ENCODE data around the gene PCSK1.
"Not testable (repeated sequence)": the region's sequence is repeated elsewhere in the genome, so short reads cannot be mapped to it uniquely, and the experiment has no call there.

PCSK1 gene

DNA sequence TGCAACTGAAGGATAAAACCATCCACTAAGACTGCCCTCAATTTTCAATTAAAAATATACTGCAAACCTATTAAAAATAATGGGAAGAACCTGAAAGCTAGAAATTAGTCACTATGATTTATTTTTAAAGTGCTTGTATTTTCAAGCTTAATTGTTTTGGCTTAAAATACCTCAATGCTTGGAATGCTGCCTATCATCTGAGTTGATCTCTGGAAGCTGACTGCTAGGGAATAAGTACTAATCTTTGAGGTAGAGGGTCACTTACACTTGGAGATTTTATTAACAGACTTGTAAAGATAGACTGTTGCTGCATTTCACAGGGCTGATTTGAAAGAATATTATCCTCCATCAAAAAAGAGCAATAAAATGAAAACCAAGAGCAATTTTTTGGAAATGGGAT lies 6.2 kb downstream of the PCSK1 start:
- DNase-seq (ENCODE audit: low read depth) = no peak

DNA sequence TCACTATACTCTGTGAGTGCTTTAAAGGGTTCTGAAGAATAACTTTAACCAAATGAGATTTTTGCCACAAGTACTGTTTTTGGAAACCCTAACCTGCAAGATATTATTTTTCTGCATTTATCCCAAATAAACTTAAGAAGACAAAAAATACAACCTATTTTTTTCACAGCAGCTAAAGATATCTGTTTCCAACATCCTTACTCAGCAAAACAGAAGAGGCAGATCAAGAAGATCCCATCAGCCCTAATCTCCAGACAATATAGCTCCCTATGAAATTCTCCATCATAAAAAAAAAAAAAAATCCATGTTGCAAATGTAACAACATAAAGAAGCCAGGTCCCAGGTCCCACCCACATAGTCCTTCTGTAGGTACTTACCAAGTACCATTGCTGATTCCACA lies 7.6 kb downstream of the PCSK1 start:
- no peak for DNase-seq (ENCODE audit: low read depth)

DNA sequence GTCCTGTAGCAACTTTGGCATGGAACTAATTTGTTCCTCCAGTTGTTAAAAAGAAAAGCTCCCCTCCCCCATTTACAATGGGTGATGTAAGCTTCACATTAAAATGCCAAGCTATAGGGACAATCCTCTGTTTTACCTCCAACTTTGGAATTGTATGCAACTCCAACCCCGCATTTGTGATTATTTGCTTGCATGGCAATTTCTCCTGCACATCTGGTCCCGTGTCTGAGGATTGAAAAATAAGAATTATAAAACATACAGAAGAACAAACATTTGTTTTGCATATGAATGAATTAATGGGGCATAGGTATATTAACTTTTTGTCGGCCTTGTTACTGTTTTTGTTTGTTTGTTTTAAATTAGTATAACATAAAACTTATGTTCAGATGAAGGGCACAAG lies 17.2 kb downstream of the PCSK1 start:
- DNase-seq (ENCODE audit: low read depth) = no peak

DNA sequence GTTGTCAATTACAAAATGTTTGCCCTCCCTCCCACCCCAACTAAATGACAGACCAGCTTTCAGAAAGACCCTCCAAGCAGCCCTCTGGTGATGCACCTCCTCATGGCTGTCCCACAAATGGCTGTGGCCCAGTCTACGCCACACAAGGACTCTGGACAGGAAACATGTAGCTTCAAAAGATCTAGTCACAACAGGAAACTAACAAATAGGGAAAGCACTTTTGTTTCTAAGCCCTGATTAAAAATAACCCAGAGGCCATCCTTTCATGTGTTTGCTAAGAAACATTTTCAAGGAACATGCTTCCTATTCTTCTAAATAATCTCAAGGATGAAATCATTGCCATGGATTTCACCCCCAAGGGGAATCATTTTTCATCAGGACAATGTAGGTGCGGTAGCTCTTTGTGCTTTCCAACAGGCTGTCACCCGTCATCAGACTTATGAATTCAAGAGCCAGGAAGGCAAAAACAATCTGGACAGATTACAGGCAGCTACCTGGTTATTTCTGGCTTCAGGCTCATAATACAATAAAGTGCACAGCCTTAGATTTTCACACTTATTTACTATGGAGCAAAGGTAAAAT lies 20.1 kb downstream of the PCSK1 start:
- no peak for DNase-seq (ENCODE audit: low read depth)

DNA sequence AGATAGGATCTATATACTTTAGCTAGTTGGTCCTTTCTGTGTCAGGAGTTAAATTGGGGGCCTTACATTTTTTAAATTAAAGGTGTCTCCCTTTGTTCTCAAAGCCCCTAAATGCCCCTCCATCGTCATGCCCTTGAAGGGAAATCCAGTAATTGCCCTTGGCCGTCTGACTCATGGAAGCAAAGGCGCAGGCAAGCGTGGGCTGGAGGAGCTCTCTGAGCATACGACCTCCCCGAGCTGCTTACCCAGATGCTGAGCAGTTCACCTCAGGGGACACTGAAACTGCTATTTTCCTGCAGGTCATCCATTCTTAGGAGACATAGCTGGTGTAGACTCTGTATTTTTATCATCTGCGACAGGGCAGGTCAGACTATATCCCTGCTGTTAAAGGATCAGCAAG lies 23.0 kb downstream of the PCSK1 start:
- no peak for DNase-seq (ENCODE audit: low read depth)

DNA sequence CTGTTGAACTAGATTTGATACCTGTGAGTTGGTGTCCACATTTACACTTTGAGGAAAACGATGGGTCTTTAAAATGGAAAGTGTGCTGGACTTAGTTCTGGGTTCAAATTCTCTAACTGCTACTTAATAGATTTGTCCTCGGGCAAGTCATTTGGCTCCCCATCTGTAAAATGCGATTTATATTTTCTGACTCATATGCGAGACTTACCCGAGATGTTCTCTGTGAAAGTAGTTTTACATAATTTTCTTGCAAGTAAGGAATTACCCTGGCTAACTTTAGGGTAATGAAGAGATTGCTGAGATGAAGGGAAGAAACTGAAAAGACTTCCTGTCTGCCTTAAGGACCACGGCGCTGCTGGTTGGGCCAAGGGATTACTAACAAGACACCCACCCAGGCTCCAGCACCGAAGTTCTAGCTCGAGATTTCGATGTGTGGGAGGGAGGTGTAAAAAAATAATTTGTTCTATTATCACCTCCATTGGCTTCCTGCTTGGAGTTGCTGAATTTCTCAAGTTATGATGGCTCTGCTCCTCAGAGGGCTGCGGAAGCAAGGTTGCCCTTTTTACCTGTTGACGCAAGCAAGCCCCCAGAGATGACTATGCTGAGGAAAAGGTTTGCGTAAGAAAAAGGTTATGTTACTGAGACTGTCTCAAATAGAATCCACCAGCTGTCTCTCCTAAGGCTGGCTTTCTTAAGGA lies 24.1 kb downstream of the PCSK1 start:
- no peak for DNase-seq (ENCODE audit: low read depth)

DNA sequence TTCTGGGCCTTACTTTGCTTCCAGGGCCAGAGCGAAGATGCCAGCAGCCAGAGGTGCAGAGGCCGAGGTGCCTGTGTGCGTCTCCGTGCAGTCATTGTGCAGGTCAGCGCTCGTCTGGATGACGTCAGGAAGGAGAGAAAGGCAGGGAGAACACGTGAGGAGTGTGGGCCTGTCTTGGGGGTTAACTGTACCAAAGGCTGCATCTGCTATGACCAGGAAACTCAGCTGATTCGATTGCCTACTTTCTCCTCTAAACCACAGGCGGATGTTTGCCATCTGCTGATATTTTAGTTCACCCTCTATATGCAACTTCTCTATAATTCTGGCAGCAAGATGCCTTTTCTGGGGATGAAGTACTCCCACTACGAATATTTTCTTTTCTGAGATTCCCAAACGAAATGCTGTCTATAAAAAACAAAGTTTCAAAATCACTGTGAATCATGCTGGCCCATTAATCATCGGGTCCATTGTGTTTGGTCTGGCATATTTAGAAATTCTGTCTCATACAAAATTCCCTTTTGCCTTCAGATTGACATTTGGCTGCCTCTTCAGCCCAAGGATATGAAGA lies 24.8 kb downstream of the PCSK1 start:
- DNase-seq (ENCODE audit: low read depth) = peak; percentile 87

DNA sequence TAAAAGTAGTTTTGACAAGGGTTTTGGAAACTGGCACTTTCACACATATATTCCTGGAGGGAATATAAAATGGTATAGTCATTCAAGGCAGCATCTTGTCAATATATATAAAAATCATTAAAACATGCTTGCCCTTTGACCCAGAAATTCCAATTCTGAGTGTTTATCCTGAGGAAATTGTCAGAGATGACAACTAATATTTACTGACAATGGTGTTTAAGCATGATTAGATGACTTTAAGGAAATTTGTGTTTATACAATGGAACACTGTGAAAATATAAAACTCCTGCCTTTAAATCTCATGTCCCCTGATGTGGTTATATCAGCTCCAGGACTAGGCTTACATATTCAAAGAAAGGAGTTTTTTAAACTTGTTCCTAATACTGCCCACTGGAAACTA lies 25.6 kb downstream of the PCSK1 start:
- DNase-seq (ENCODE audit: low read depth) = no peak

DNA sequence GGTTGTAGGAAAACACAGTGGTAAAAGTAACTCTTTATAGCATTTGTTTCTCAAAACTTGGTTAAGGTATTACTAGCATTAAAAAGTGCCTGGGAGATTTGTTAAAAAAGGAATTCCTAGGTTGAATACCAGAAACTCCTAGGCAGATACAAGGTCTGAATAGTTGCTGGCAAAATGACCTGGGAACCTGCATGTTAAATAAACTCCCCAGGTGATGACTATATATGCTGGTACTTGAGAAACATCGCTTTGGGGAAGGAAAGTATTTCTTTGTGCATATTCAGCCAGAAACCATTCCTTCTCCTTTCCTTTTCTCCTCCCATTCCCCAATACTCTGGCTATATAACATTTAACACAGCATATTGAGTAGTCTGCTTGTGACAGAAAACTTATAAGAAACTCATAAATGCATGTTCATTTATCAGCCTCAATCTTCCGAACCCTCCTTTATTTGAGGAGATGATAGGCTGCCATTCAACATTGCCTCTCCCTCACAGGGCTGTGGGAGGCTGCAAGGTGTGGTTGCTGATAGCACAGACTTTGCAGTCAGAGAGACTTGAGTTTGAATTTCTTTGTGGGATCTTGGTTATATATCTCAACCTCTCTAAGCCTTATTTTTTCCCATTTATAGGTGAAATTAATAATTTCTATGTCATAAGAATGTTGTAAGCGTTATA lies 28.7 kb downstream of the PCSK1 start:
- no peak for DNase-seq (ENCODE audit: low read depth)

DNA sequence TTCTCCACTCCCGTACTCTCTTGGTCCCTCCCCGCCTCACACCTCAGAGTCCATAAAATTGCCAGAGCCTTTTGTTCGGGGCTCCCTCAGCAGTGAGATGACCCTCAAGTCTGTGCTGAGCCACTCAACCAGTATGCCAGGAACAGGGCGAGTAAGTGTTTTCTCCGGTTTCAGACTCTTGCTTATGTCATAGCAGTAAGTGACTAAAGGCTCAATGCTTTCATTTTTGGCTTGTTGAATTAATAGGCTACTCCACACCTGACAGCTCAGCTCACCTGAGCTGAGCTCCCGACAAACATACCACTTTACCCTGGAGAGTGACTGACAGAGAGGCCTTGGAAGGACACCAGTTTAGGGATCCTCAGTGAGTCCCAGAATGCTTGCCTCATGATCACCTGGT lies 30.5 kb downstream of the PCSK1 start:
- DNase-seq (ENCODE audit: low read depth) = no peak

DNA sequence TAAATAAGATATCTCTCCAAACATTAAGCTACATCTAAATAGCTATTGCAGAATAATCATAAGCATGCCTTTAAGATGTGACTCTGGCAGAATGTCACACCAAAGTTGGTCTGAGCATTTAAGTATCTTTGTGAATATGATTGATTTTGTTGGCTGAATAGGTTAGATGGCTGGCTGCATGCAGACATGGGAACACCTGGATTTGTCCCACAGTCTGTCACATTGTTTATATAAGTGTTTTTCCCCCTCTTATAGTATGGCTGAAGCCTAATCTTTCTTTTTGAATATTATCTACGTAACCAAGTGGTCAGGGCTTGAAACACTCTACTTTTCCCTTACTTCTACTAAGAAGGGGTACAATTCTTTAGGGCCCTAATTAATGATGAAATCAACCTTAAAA lies 36.2 kb downstream of the PCSK1 start:
- DNase-seq (ENCODE audit: low read depth) = no peak

DNA sequence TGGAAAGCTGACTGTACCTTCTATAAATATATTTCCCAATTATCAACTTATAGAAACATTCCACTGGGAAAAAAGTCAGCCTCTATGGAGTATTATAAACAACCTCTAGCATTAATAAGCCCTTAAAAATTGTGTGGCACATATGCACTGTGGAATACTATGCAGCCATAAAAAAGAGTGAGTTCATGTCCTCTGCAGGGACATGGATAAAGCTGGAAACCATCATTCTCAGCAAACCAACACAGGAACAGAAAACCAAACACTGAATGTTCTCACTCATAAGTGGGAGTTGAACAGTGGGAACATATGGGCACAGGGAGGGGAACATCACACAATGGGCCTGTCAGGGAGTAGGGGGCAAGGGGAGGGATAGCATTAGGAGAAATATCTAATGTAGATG lies 37.8 kb downstream of the PCSK1 start:
- DNase-seq (ENCODE audit: low read depth) = not testable (repeated sequence)

DNA sequence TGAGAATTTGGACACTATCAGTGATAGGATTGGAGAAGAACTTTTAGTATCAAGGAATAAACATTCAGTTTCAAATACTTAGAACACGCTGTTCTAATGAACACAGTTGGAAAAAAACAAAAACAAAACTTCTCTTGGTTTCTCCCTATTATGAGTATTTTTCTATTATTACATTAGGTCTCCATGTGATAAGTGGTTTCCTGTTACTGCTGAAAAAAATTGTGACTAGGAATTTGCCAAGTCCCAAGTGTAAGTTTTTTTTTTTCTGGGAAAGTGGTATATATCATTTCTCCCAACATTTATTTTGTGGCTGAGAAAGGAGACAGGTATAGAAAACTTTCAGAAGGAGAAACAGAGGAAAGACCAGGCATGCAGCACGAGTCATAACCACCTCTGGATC lies 41.1 kb downstream of the PCSK1 start:
- no peak for DNase-seq (ENCODE audit: low read depth)

DNA sequence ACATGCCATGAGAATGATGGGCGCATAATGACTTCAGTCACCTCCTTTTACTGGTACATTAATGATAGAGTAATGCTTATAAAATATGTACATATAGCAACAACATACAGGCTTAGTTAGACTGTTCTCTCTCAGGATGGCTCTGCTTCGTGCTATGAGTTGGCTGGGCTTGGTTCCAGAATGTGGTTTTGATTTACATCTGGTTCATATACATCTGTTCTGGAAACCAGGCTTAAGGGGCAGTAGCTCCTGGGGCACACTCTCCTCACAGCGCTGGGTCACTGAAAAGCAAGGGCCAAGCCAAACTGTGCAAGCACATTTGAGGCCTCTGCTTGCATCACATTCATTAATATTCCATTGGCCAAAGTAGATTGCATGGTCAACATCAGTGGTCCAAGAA lies 44.9 kb downstream of the PCSK1 start:
- peak; percentile 64 for DNase-seq (ENCODE audit: low read depth)

DNA sequence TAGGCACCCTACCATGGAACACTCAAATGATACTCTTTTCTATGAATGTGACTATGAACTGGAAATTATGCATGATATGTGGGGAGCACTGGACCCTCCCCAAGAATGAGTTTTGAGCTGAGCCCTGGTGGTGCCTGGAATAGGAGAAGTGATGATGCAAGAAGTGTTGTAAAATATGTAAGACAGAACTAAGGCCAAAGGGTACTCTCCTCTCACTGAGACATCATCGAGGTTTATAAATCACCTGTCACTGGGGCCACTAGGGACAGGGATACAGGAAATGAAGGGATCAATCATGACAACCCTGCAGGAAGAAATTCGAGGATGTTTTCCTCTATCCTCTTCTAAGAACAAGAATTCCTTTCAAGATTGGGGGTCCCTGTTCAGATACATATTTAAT lies 45.4 kb downstream of the PCSK1 start:
- no peak for DNase-seq (ENCODE audit: low read depth)

DNA sequence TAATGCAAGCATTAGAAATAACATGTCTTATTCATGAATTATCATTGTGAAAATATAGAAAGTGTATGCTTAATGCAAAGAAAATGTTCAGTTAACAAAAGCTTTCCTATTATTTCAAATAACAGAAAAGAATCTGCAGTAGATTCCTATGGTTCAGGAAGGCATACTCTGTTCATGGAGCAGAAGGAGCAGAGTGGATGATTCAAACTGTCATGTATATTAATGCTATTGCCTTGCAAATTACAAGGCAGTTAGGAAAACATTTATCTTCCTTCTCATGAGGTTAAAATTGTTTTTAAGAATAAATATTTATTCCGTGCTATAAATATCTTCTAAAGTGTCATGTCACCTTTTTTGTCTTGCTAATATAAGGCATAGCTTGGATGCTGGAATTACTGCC lies 47.5 kb downstream of the PCSK1 start:
- DNase-seq (ENCODE audit: low read depth) = no peak

DNA sequence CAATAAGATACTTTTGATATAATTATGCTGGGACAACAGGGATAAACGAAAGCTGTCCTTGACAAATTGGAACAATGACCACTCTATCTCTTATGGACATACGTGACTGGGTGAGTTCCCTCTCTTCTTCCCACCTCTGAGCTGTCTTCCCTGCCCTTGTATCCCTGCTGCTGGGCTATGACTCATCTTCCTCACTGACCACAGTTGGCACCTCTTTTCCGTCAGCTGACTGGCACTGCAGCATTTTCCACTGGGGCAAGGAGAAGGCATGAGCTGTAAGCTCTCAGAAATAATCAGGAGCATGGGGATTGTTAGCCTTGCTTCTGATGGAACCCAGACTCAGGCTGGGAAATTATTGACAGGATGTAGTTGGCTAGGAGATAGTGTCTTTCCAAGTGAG lies 48.7 kb downstream of the PCSK1 start:
- peak; percentile 74 for DNase-seq (ENCODE audit: low read depth)

DNA sequence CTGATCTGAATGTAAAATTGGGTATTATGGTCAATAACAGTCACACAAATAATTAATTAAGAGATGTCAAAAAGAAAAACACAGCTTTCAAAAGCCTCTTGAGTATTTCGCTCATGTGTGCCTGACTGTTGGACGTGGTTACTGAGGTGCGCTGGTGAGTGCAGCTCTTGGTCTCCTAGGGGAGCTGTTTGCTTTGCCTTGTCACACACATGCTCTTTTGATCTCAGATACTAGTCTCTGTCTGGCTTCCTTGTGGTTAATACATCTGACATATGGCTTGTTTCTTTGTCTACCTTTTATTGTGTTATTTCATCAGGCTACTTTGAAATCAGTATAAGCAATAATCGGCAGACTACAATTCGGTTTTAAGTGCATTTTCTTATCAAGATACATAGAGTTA lies 51.5 kb downstream of the PCSK1 start:
- DNase-seq (ENCODE audit: low read depth) = no peak

DNA sequence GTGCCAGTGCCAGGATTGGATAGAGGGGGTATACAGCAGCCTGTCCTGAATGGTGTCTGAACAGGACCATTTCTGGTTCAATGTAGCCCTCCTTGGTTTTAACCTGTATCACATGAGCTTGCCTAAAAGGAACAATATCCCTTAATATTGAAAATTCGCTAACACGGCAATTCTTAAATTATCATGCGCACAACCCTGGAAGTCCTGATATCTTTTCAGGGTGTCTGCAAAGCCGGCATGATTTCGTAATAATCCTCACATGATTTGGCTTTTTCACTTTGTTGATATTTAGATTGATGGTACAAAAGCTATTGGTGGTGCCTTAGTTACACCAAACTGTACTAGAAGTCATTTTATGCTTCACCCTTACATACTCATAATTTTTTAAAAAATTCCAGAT lies 53.2 kb downstream of the PCSK1 start:
- DNase-seq (ENCODE audit: low read depth) = no peak

DNA sequence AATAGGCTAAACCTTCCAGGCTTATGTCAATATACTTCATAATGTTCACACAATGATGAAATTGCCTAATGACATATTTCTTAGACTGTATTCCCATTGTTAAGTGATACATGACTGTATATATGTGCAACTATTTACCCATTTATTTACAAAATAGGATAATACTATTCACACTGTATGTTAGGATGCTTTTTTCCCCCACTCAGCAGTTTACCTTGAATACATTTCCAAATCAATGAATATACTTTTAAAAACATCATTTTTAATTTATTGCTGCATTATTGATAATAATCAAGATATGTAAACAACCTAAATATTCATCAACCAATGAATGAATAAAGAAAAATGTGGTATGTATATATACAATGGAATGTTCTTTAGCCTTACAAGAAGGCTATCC lies 55.5 kb downstream of the PCSK1 start:
- DNase-seq (ENCODE audit: low read depth) = no peak

DNA sequence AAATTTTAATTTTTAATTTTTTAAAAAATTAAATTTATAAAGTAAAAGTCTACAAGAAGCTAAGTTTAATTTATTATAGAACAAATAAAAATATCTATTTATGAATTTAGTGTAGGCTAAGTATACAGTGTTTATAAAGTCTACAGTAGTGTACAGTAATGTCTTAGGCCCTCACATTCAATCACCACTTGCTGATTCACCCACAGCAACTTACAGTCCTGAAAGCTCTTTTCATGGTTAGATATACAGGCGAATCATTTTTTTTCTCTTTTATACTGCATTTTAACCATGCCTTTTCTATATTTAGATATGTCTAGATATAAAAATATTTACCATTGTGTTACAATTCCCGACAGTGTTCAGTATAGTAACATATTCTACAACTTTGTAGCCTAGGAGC lies 55.9 kb downstream of the PCSK1 start:
- no peak for DNase-seq (ENCODE audit: low read depth)

DNA sequence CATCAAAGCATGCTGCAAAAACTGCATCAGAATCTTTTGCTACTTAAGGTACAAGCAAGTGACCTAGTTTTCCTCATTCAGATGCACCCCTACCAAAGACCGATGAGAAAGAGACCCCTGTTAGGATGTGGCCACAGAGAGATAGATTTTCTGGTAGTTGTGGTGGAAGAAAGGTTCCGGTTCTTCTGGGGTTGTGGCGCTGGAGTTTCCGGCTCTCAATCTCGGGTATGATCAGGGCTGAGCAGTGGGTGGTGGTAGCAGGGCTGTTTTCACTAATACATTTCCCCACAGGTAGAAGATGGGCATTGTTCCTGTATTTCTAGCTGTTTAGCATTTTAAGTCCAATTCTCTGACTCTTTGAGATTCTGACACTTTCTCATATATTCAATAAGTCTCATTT lies 58.4 kb downstream of the PCSK1 start:
- no peak for DNase-seq (ENCODE audit: low read depth)

DNA sequence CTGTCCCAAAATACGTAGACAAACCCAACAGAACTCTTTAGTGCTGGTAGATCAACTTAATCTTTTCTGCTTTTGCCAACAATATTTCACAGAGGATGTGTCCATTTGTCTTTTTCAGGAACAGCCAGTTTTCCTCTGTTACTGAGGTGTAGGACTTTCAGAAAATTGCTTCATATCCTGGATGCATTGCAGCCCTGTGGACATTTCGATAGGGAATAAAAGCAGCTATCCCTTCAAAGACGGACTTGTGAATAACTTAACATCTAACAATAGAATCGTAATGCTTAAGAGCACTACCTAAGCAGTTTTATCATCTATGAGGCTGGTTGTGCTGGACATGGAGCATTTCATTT lies 59.7 kb downstream of the PCSK1 start:
- no peak for DNase-seq (ENCODE audit: low read depth)
